BLaER1 treated with 17β-estradiol and CSF1 and Interleukin-3, amounts not matched to agents 10 nM and 100 nM (cell line): ENCODE data around the gene CELF5.
A peak's percentile ranks its signal among the peaks of the same experiment; 100 is the strongest.
"Not testable (repeated sequence)": the region's sequence is repeated elsewhere in the genome, so short reads cannot be mapped to it uniquely, and the experiment has no call there.

Experiments used
- H3K27ac ChIP-seq, 11 experiments: shearing (Covaris generic); formaldehyde crosslinking; 2 replicates each; pipeline ENCODE4 v1.8.1; 2022
- H3K27me3 ChIP-seq, 11 experiments: shearing (Covaris generic); formaldehyde crosslinking; 2 replicates each; pipeline ENCODE4 v1.8.1; 2022
- H3K36me3 ChIP-seq, 11 experiments: shearing (Covaris generic); formaldehyde crosslinking; 2 replicates each; pipeline ENCODE4 v1.8.1; 2022
- H3K4me1 ChIP-seq, 10 experiments: shearing (Covaris generic); formaldehyde crosslinking; 2 replicates each; pipeline ENCODE4 v1.8.1; 2022
- H3K4me2 ChIP-seq, 11 experiments: shearing (Covaris generic); formaldehyde crosslinking; 2 replicates each; pipeline ENCODE4 v1.8.1; 2022
- H3K4me3 ChIP-seq, 10 experiments: shearing (Covaris generic); formaldehyde crosslinking; 2 replicates each; pipeline ENCODE4 v1.8.1; 2022
- H3K9ac ChIP-seq, 11 experiments: shearing (Covaris generic); formaldehyde crosslinking; 2 replicates each; pipeline ENCODE4 v1.8.1; 2022
- H3K9me3 ChIP-seq, 11 experiments: shearing (Covaris generic); formaldehyde crosslinking; replicated peaks in 1 of 11; 2 replicates each; pipeline ENCODE4 v1.8.1; 2022
- H4K20me1 ChIP-seq, 11 experiments: shearing (Covaris generic); formaldehyde crosslinking; 2 replicates each; pipeline ENCODE4 v1.8.1; 2022
- Cebpa-rat ChIP-seq, 11 experiments: shearing (Covaris generic); IDR thresholded peaks; 2 replicates each; pipeline ENCODE4 v1.8.1; 2022

Gene CELF5

GRCh38 chr19:3325451-3325850 is 101.0 kb downstream of the CELF5 start:
- H3K4me2 ChIP-seq: no peak overlapping the region
- H3K27me3 ChIP-seq: peaks cover 0 to 5% (median 0%) of the 10 kb centered on the region in 11 experiments; a peak in 2 of 22 replicates
- no peak overlapping the region for H3K27ac ChIP-seq
- no peaks in the 10 kb centered on the region for H3K36me3 ChIP-seq
- TF ChIP-seq Cebpa-rat (IDR thresholded peaks at IDR 0.05): no peak
- H3K4me3 ChIP-seq: no peak overlapping the region
- H3K9me3 ChIP-seq: no peaks in the 10 kb centered on the region
- no peaks in the 10 kb centered on the region for H4K20me1 ChIP-seq
- H3K4me1 ChIP-seq: peaks cover 0 to 6% (median 2%) of the 10 kb centered on the region in 10 experiments; a peak in 5 of 20 replicates
- H3K9ac ChIP-seq: no peak overlapping the region

GRCh38 chr19:3328743-3329142 is 104.3 kb downstream of the CELF5 start:
- Histone ChIP-seq H4K20me1 (no peaks in the 10 kb centered on the region), H3K27me3 (no peaks in the 10 kb centered on the region)

DNA sequence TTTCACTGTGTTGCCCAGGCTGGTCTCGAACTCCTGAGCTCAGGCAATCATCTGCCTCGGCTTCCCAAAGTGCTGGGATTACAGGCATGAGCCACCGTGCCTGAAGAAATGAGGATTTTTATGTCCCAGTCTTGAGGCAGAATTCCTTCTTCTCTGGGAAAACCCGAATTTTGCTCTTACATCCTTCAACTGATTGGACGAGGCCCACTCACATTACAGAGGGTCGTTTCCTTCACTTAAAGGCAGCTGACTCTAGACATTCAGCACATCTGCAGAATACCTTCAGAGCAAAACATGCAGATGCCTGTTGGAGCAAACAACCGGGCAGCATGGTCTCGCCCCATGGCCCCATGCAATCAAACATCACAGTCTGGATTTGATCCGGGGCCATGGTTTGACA is 105.6 kb downstream of the CELF5 start:
- no peak overlapping the region for H3K4me3 ChIP-seq
- H3K9me3 ChIP-seq: peaks cover 0 to 8% (median 5%) of the 10 kb centered on the region in 11 experiments; a peak in 10 of 22 replicates
- no peaks in the 10 kb centered on the region for H3K36me3 ChIP-seq
- no peak for TF ChIP-seq Cebpa-rat (IDR thresholded peaks at IDR 0.05)
- H3K9ac ChIP-seq: no peak overlapping the region
- H3K27me3 ChIP-seq: no peaks in the 10 kb centered on the region
- H3K4me1 ChIP-seq: peaks cover 0 to 6% (median 0%) of the 10 kb centered on the region in 10 experiments; a peak in 2 of 20 replicates
- no peak overlapping the region for H3K27ac ChIP-seq
- H4K20me1 ChIP-seq: no peaks in the 10 kb centered on the region
- no peak overlapping the region for H3K4me2 ChIP-seq

More at GRCh38 chr19:3328743-3329142, 104.3 kb downstream of the CELF5 start:
- no peak overlapping the region for H3K4me3 ChIP-seq
- no peaks in the 10 kb centered on the region for H3K36me3 ChIP-seq
- H3K4me1 ChIP-seq: 0 out of 20 replicates have a peak, but pooled peaks cover 0 to 6% (median 0%) of the 10 kb centered on the region in 10 experiments
- H3K27ac ChIP-seq: no peak overlapping the region
- no peak overlapping the region for H3K4me2 ChIP-seq
- no peak overlapping the region for H3K9ac ChIP-seq
- TF ChIP-seq Cebpa-rat (IDR thresholded peaks at IDR 0.05): no peak
- peaks cover 0 to 8% (median 5%) of the 10 kb centered on the region in 11 experiments; a peak in 10 of 22 replicates for H3K9me3 ChIP-seq

DNA sequence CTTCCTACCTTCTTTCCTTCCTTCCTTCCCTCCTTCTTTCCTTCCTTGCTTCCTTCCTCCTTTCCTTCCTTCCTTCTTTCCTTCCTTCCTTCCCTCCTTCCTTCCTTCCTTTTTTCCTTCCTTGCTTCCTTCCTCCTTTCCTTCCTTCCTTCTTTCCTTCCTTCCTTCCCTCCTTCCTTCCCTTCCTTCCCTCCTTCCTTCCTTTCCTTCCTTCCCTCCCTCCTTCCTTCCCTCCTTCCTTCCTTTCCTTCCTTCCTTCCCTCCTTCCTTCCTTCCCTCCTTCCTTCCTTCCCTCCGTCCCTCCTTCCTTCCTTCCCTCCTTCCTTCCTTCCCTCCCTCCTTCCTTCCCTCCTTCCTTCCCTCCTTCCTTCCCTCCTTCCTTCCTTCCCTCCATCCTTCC is 107.8 kb downstream of the CELF5 start:
- Histone ChIP-seq H3K4me1 (peaks cover 20 to 27% (median 21%) of the 10 kb centered on the region in 10 experiments), H3K27ac (peak overlapping the region in 1 of 11 experiments; percentile 47; a peak in 4 of 22 replicates)
- H3K36me3 ChIP-seq, H4K20me1 ChIP-seq, H3K4me3 ChIP-seq, H3K4me2 ChIP-seq, H3K9me3 ChIP-seq, H3K9ac ChIP-seq, H3K27me3 ChIP-seq: not testable (repeated sequence)

- no peaks in the 10 kb centered on the region for H4K20me1 ChIP-seq
- no peak overlapping the region for H3K27ac ChIP-seq
- H3K4me2 ChIP-seq: no peak overlapping the region
- H3K36me3 ChIP-seq: no peaks in the 10 kb centered on the region
- H3K9me3 ChIP-seq: peaks cover 0 to 8% (median 5%) of the 10 kb centered on the region in 11 experiments; a peak in 10 of 22 replicates
- no peaks in the 10 kb centered on the region for H3K27me3 ChIP-seq
- H3K4me1 ChIP-seq: peaks cover 27 to 36% (median 30%) of the 10 kb centered on the region in 10 experiments
- H3K4me3 ChIP-seq: no peak overlapping the region
- TF ChIP-seq Cebpa-rat (IDR thresholded peaks at IDR 0.05): no peak
- H3K9ac ChIP-seq: no peak overlapping the region
Observed at GRCh38 chr19:3333020-3333583, 108.6 kb downstream of the CELF5 start.

- no peak overlapping the region for H3K4me2 ChIP-seq
- H3K27me3 ChIP-seq: no peaks in the 10 kb centered on the region
- H4K20me1 ChIP-seq: no peaks in the 10 kb centered on the region
- no peak overlapping the region for H3K4me3 ChIP-seq
- H3K4me1 ChIP-seq: peaks cover 33 to 41% (median 35%) of the 10 kb centered on the region in 10 experiments
- no peak overlapping the region for H3K9ac ChIP-seq
- no peaks in the 10 kb centered on the region for H3K36me3 ChIP-seq
- peaks cover 0 to 8% (median 5%) of the 10 kb centered on the region in 11 experiments; a peak in 10 of 22 replicates for H3K9me3 ChIP-seq
- H3K27ac ChIP-seq: no peak overlapping the region
- TF ChIP-seq Cebpa-rat (IDR thresholded peaks at IDR 0.05): no peak
Observed at GRCh38 chr19:3333662-3334061, 109.2 kb downstream of the CELF5 start.

DNA sequence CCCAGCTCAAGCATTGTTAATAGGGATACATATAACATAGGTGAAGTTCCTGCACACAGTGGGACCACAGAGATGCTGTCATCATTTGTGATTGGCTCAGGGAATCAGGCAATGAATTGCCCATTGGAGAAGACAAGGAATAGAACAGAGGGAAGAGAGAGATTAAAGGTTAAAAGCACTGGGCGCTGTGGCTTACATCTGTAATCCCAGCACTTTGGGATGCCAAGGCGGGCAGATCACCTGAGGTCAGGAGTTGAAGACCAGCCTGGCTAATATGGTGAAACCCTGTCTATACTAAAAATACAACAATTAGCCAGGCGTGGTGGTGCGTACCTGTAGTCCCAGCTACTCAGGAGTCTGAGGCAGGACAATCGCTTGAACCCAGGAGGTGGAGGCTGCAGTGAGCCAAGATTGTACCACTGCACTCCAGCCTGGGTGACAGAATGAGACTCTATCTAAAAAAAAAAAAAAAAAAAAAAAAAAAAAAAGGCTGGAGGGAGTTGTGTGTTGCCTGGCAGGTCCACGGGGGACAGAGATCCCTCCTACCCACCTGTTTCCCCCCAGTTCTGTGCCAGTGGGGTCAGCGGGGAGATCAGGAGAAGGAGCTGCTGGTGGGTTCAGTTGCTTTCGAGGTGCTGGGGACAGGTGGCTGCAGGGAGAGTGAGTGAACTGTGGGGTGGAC is 110.4 kb downstream of the CELF5 start:
- Histone ChIP-seq H3K4me2 (peak overlapping the region in 10 of 11 experiments; percentile 64 to 89 (median 78); a peak in 10 of 22 replicates), H3K9ac (peak overlapping the region in 1 of 11 experiments; percentile 18; a peak in 1 of 22 replicates), H3K4me1 (peaks cover 36 to 48% (median 46%) of the 10 kb centered on the region in 10 experiments)
- H3K27me3 ChIP-seq, H3K4me3 ChIP-seq, H3K9me3 ChIP-seq, H3K36me3 ChIP-seq, H4K20me1 ChIP-seq, H3K27ac ChIP-seq: not testable (repeated sequence)

GRCh38 chr19:3335431-3336350 is 111.2 kb downstream of the CELF5 start:
- no peak overlapping the region for H3K4me3 ChIP-seq
- H3K27me3 ChIP-seq: no peaks in the 10 kb centered on the region
- H4K20me1 ChIP-seq: no peaks in the 10 kb centered on the region
- peaks cover 36 to 56% (median 54%) of the 10 kb centered on the region in 10 experiments for H3K4me1 ChIP-seq
- peak overlapping the region in 3 of 11 experiments; percentile 18 to 62 (median 49); a peak in 4 of 22 replicates for H3K9ac ChIP-seq
- peak in 6 of 11 experiments; percentile 26 to 60 (median 45); a peak in 5 of 22 replicates for TF ChIP-seq Cebpa-rat (IDR thresholded peaks at IDR 0.05)
- H3K4me2 ChIP-seq: peak overlapping the region; percentile 64 to 89 (median 79)
- H3K27ac ChIP-seq: peak overlapping the region in 2 of 11 experiments; percentile 71 to 75; a peak in 4 of 22 replicates
- H3K9me3 ChIP-seq: peaks cover 0 to 8% (median 5%) of the 10 kb centered on the region in 11 experiments; a peak in 10 of 22 replicates
- H3K36me3 ChIP-seq: no peaks in the 10 kb centered on the region

GRCh38 chr19:3336351-3336679 is 111.9 kb downstream of the CELF5 start:
- no peak for TF ChIP-seq Cebpa-rat (IDR thresholded peaks at IDR 0.05)

More at GRCh38 chr19:3336351-3336679, 111.9 kb downstream of the CELF5 start:
- Histone ChIP-seq H3K4me3 (no peak overlapping the region), H3K9me3 (peaks cover 0 to 8% (median 5%) of the 10 kb centered on the region in 11 experiments; a peak in 10 of 22 replicates), H4K20me1 (no peaks in the 10 kb centered on the region), H3K36me3 (no peaks in the 10 kb centered on the region), H3K27ac (peak overlapping the region in 9 of 11 experiments; percentile 26 to 75 (median 53); a peak in 17 of 22 replicates), H3K4me2 (peak overlapping the region; percentile 64 to 89 (median 79)), H3K9ac (peak overlapping the region in 10 of 11 experiments; percentile 14 to 69 (median 51); a peak in 18 of 22 replicates), H3K4me1 (peaks cover 36 to 61% (median 57%) of the 10 kb centered on the region in 10 experiments), H3K27me3 (no peaks in the 10 kb centered on the region)
